ENCODE data around the gene FGGY. TPM values are rescaled to one million over a fixed set of nuclear protein-coding genes. Genes with fewer than 3 reads are reported as not detected.
"Not testable (repeated sequence)": the region's sequence is repeated elsewhere in the genome, so short reads cannot be mapped to it uniquely, and the experiment has no call there.

Gene FGGY
- total RNA-seq, 2 donors from 2014 or later: 16.0 to 21.8 TPM

DNA sequence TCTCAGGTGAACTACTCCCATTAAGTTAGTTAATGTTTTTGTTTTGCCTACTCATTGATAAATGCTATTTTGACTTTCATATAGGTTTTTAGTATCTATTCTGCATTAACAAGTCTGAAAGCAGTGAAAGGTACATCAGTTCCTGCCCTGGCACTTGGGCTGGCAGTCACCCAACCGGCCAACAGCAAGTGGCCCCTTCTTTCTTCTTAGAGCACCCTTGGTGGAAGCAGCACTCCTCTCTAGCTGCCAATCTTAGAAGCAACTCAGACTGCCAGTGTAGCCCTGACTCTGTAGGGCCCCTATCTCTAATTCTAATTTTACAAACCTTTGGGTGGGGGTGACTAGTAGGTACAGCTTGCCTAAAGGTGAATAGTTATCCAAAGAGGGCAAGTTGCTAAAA, 155.7 kb downstream of the FGGY start:
- no peaks in the 10 kb centered on the region for H3K27me3 ChIP-seq
- TF ChIP-seq, protein P1, sequence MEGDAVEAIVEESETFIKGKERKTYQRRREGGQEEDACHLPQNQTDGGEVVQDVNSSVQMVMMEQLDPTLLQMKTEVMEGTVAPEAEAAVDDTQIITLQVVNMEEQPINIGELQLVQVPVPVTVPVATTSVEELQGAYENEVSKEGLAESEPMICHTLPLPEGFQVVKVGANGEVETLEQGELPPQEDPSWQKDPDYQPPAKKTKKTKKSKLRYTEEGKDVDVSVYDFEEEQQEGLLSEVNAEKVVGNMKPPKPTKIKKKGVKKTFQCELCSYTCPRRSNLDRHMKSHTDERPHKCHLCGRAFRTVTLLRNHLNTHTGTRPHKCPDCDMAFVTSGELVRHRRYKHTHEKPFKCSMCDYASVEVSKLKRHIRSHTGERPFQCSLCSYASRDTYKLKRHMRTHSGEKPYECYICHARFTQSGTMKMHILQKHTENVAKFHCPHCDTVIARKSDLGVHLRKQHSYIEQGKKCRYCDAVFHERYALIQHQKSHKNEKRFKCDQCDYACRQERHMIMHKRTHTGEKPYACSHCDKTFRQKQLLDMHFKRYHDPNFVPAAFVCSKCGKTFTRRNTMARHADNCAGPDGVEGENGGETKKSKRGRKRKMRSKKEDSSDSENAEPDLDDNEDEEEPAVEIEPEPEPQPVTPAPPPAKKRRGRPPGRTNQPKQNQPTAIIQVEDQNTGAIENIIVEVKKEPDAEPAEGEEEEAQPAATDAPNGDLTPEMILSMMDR (IDR thresholded peaks at IDR 0.05): no peak
- no peak for DNase-seq (ENCODE audit: low spot score)
- no peaks in the 10 kb centered on the region for H3K9me3 ChIP-seq
- H3K4me3 ChIP-seq: no peak overlapping the region
- H3K4me1 ChIP-seq: no peaks in the 10 kb centered on the region
- H3K27ac ChIP-seq: no peak overlapping the region
- no peaks in the 10 kb centered on the region for H3K36me3 ChIP-seq

- no peaks in the 10 kb centered on the region for H3K4me1 ChIP-seq
Measured at GRCh38 chr1:59453297-59453968, 156.5 kb downstream of the FGGY start.

DNA sequence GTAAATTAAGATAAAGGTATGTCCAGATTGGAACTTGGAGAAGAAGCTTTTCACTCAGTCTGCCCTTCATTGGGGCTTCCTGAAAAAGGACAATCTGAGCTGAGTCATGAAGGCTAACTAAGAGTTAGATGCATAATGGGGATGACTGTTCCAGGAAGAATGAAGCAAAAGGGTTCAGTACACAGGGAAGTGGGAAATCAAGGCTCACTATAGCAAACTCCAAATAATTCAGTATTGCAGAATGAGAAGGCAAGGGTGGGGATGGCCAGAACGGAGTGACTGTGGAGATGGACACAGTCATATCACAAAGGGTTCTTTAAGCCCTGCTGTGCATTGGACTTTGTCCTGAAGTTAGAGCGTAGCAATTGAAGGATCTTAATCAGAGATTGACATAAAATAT, 158.3 kb downstream of the FGGY start:
- Histone ChIP-seq H3K9me3 (no peaks in the 10 kb centered on the region), H3K36me3 (no peaks in the 10 kb centered on the region), H3K4me3 (no peak overlapping the region), H3K4me1 (no peaks in the 10 kb centered on the region), H3K27ac (no peak overlapping the region), H3K27me3 (no peaks in the 10 kb centered on the region)
- no peak for DNase-seq (ENCODE audit: low spot score)
- TF ChIP-seq, protein P1 (IDR thresholded peaks at IDR 0.05): no peak

More at GRCh38 chr1:59453297-59453968, 156.5 kb downstream of the FGGY start:
- Histone ChIP-seq H3K27me3 (no peaks in the 10 kb centered on the region), H3K9me3 (no peaks in the 10 kb centered on the region), H3K36me3 (no peaks in the 10 kb centered on the region), H3K4me3 (no peak overlapping the region), H3K27ac (no peak overlapping the region)
- TF ChIP-seq, protein P1 (IDR thresholded peaks at IDR 0.05): no peak
- no peak for DNase-seq (ENCODE audit: low spot score)

DNA sequence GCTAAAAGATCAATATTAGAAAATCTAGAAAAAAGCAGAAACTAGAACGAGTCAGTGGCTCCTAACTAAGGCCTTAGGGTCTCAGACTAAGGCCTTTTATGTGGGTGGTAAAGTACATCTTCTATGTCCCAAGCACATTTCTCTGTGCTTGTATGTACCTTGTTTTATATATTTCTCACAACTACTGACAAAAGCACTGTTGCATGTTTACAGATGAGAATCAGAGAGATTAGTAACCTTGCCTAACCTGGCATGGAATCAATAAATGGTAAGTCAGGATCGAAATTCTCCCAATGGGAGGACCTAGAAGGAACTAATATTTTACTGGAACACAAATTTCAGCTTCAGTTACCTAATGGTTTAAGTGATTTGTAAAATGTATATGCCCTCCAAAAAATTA, 160.9 kb downstream of the FGGY start:
- H3K27me3 ChIP-seq: no peaks in the 10 kb centered on the region
- H3K4me3 ChIP-seq: no peak overlapping the region
- H3K36me3 ChIP-seq: no peaks in the 10 kb centered on the region
- no peak overlapping the region for H3K27ac ChIP-seq
- TF ChIP-seq, protein P1 (IDR thresholded peaks at IDR 0.05): no peak
- no peaks in the 10 kb centered on the region for H3K4me1 ChIP-seq
- DNase-seq (ENCODE audit: low spot score): no peak
- H3K9me3 ChIP-seq: no peaks in the 10 kb centered on the region

GRCh38 chr1:59458884-59459283, 162.0 kb downstream of the FGGY start:
- Histone ChIP-seq H3K27me3 (no peaks in the 10 kb centered on the region), H3K4me1 (no peaks in the 10 kb centered on the region), H3K27ac (no peak overlapping the region), H3K36me3 (no peaks in the 10 kb centered on the region), H3K9me3 (no peaks in the 10 kb centered on the region), H3K4me3 (no peak overlapping the region)
- TF ChIP-seq, protein P1 (IDR thresholded peaks at IDR 0.05): no peak
- DNase-seq (ENCODE audit: low spot score): no peak

- not testable (repeated sequence) for H3K27me3 ChIP-seq; H3K27ac ChIP-seq; DNase-seq (ENCODE audit: low spot score); H3K4me1 ChIP-seq; H3K4me3 ChIP-seq; H3K9me3 ChIP-seq; H3K36me3 ChIP-seq
Measured at GRCh38 chr1:59462942-59463341, 166.0 kb downstream of the FGGY start.

- H3K9me3 ChIP-seq; H3K4me3 ChIP-seq; H3K27me3 ChIP-seq; DNase-seq (ENCODE audit: low spot score); H3K36me3 ChIP-seq; H3K4me1 ChIP-seq; H3K27ac ChIP-seq: not testable (repeated sequence)
Measured at GRCh38 chr1:59465478-59465877, 168.6 kb downstream of the FGGY start.
